RPMI8226 (cell line): ENCODE results near the gene ALG11.
"Not testable (repeated sequence)": the region's sequence is repeated elsewhere in the genome, so short reads cannot be mapped to it uniquely, and the experiment has no call there.

Experiments used
- DNase-seq: peaks from one replicate; pipeline ENCODE4 v3.0.0-alpha.2; 2015

ALG11 gene

GRCh38 chr13:52033039-52033438 is 20.8 kb downstream of the ALG11 start:
- DNase-seq = no peak

- DNase-seq = no peak
Observed at GRCh38 chr13:52034616-52035226, 22.5 kb downstream of the ALG11 start.

GRCh38 chr13:52036037-52036436 is 23.8 kb downstream of the ALG11 start:
- no peak for DNase-seq

GRCh38 chr13:52043675-52044074 is 31.5 kb downstream of the ALG11 start:
- DNase-seq = no peak

- no peak for DNase-seq
Observed at GRCh38 chr13:52047463-52047862, 35.3 kb downstream of the ALG11 start.

- no peak for DNase-seq
Observed at GRCh38 chr13:52048516-52048915, 36.3 kb downstream of the ALG11 start.

- DNase-seq = no peak
Observed at GRCh38 chr13:52051400-52051799, 39.2 kb downstream of the ALG11 start.

- no peak for DNase-seq
Observed at GRCh38 chr13:52053460-52053859, 41.3 kb downstream of the ALG11 start.

GRCh38 chr13:52061064-52061463 is 48.9 kb downstream of the ALG11 start:
- not testable (repeated sequence) for DNase-seq

GRCh38 chr13:52061587-52061986 is 49.4 kb downstream of the ALG11 start:
- no peak for DNase-seq

GRCh38 chr13:52067237-52067636 is 55.0 kb downstream of the ALG11 start:
- no peak for DNase-seq

GRCh38 chr13:52070929-52071523 is 58.8 kb downstream of the ALG11 start:
- no peak for DNase-seq
